ENCODE measurements around the gene PPP1R15B.

The PPP1R15B gene

DNA sequence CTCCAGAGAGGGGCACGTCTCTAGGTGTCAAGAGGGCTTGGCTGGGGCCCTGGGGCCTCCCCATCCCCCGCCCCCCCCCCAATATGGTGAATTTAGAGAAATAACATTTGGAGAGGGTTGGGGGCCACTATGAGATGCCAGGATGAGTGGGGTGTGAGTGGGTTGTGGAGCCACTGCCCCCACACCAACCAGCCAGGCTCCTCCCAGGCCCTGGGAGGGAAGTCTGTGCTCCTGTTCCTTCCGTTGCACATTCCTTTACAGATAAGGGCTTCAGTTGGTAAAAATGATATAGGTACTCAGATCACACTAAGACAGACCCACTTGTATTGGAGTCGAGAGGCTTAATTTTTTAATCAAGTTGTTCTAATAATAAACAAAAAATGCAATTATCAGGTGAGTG, 51.3 kb downstream of the PPP1R15B start:
- Histone ChIP-seq H3K27me3 (ENCODE audit: low read length) (no peaks in the 10 kb centered on the region), H3K27ac (ENCODE audit: low read depth, low read length) (no peak overlapping the region), H3K79me2 (ENCODE audit: insufficient read depth, low read length) (no peaks in the 10 kb centered on the region), H3K4me2 (ENCODE audit: low read depth, low read length, poor library complexity, severe bottlenecking) (no peak overlapping the region), H3K9me2 (replicated peaks; ENCODE audit: insufficient read depth, low read length) (no peaks in the 10 kb centered on the region), H2AFZ (ENCODE audit: low read depth, low read length, severe bottlenecking) (no peak overlapping the region), H3K4me3 (ENCODE audit: insufficient read depth, low read length, poor library complexity, severe bottlenecking) (no peak overlapping the region), H3K36me3 (ENCODE audit: low read length) (no peaks in the 10 kb centered on the region), H4K20me1 (ENCODE audit: low read depth, low read length) (no peaks in the 10 kb centered on the region), H3F3A (ENCODE audit: insufficient read depth) (no peaks in the 10 kb centered on the region), H3K9ac (ENCODE audit: low read length) (no peak overlapping the region), H3K9me3 (ENCODE audit: insufficient read depth, low read length) (no peaks in the 10 kb centered on the region)
- TF ChIP-seq, protein P1, sequence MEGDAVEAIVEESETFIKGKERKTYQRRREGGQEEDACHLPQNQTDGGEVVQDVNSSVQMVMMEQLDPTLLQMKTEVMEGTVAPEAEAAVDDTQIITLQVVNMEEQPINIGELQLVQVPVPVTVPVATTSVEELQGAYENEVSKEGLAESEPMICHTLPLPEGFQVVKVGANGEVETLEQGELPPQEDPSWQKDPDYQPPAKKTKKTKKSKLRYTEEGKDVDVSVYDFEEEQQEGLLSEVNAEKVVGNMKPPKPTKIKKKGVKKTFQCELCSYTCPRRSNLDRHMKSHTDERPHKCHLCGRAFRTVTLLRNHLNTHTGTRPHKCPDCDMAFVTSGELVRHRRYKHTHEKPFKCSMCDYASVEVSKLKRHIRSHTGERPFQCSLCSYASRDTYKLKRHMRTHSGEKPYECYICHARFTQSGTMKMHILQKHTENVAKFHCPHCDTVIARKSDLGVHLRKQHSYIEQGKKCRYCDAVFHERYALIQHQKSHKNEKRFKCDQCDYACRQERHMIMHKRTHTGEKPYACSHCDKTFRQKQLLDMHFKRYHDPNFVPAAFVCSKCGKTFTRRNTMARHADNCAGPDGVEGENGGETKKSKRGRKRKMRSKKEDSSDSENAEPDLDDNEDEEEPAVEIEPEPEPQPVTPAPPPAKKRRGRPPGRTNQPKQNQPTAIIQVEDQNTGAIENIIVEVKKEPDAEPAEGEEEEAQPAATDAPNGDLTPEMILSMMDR (IDR thresholded peaks at IDR 0.05; ENCODE audit: insufficient read depth, low read length, poor library complexity, severe bottlenecking): no peak
- no peak for TF ChIP-seq EZH2phosphoT487 (conservative IDR thresholded peaks at IDR 0.05; ENCODE audit: low read length)

DNA sequence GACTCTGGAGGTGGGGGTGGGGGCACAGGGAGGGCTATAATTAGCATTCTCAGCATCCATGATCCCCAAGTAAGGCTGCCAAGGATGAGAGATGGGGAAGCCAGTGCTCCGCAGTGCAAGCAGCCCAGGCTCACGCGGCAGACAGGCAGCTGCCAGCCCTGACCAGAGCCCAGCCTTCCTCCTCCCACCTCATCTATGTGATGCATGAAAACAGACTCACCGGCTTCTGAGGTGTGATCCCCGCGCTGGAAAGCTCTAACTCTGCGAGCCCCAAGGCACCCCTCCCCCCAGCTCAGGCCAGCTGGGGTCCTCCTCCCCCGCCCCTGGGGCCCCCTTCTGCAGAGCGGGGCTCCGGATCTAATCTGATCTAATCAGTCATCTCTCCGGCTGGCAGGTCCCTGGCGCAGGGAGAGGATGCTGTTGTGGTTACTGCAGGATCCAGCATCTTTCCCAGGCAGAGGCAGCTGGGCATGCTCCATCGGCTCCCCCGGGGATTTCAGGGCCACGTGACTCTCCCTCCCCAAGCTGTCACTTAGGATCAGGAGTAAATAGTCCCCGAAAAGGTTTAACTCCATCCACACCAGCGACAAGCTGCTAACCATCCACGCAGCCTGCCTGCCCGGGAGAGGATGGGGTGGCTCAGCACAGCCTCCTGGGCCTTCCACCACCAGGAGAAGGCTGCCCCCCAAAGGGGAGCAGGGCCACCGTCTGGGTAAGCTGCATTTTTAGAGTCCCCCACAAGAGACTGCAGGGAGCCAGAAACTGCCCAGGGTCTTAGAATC, 52.0 kb downstream of the PPP1R15B start, which contains the start of gene PLEKHA6:
TSS of gene PLEKHA6 (minus strand) at position 456 of the 782 bp plus-strand sequence. CDS start 86,202 bp downstream, outside the sequence.
- H3K79me2 ChIP-seq (ENCODE audit: insufficient read depth, low read length): no peaks in the 10 kb centered on the region
- no peak within 1 kb of the TSS for H3K4me2 ChIP-seq (ENCODE audit: low read depth, low read length, poor library complexity, severe bottlenecking)
- no peak within 1 kb of the TSS for H2AFZ ChIP-seq (ENCODE audit: low read depth, low read length, severe bottlenecking)
- H3K9me3 ChIP-seq (ENCODE audit: insufficient read depth, low read length): no peaks in the 10 kb centered on the region
- H3K27me3 ChIP-seq (ENCODE audit: low read length): no peaks in the 10 kb centered on the region
- H4K20me1 ChIP-seq (ENCODE audit: low read depth, low read length): no peaks in the 10 kb centered on the region
- TF ChIP-seq, protein P1 (IDR thresholded peaks at IDR 0.05; ENCODE audit: insufficient read depth, low read length, poor library complexity, severe bottlenecking): no peak
- no peak for TF ChIP-seq EZH2phosphoT487 (conservative IDR thresholded peaks at IDR 0.05; ENCODE audit: low read length)
- no peak within 1 kb of the TSS for H3K9ac ChIP-seq (ENCODE audit: low read length)
- no peaks in the 10 kb centered on the region for H3K36me3 ChIP-seq (ENCODE audit: low read length)
- no peaks in the 10 kb centered on the region for H3F3A ChIP-seq (ENCODE audit: insufficient read depth)
- H3K27ac ChIP-seq (ENCODE audit: low read depth, low read length): no peak within 1 kb of the TSS
- H3K9me2 ChIP-seq (replicated peaks; ENCODE audit: insufficient read depth, low read length): no peaks in the 10 kb centered on the region
- no peak within 1 kb of the TSS for H3K4me3 ChIP-seq (ENCODE audit: insufficient read depth, low read length, poor library complexity, severe bottlenecking)

DNA sequence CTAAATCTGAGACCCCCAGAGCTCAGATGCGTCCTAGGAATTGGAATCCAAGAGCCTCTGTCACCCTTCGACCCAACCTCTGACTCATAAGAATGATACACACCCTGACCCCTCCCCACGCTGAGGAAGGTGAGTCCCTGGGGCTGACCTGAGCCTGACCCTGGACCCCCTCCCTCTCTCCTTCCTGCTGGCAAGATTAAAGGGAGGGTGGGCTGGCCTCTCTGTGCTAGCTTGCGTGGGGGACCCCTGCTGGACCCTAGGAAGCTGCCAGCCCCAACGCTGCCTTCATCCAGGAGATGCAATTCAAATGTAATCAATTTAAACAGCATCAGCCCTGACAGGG, 52.5 kb downstream of the PPP1R15B start:
- Histone ChIP-seq H3F3A (ENCODE audit: insufficient read depth) (no peaks in the 10 kb centered on the region), H2AFZ (ENCODE audit: low read depth, low read length, severe bottlenecking) (no peak overlapping the region), H3K4me2 (ENCODE audit: low read depth, low read length, poor library complexity, severe bottlenecking) (no peak overlapping the region), H3K9me3 (ENCODE audit: insufficient read depth, low read length) (no peaks in the 10 kb centered on the region), H4K20me1 (ENCODE audit: low read depth, low read length) (no peaks in the 10 kb centered on the region), H3K9me2 (replicated peaks; ENCODE audit: insufficient read depth, low read length) (no peaks in the 10 kb centered on the region), H3K9ac (ENCODE audit: low read length) (no peak overlapping the region), H3K27me3 (ENCODE audit: low read length) (no peaks in the 10 kb centered on the region), H3K79me2 (ENCODE audit: insufficient read depth, low read length) (no peaks in the 10 kb centered on the region), H3K36me3 (ENCODE audit: low read length) (no peaks in the 10 kb centered on the region), H3K4me3 (ENCODE audit: insufficient read depth, low read length, poor library complexity, severe bottlenecking) (no peak overlapping the region), H3K27ac (ENCODE audit: low read depth, low read length) (no peak overlapping the region)
- no peak for TF ChIP-seq EZH2phosphoT487 (conservative IDR thresholded peaks at IDR 0.05; ENCODE audit: low read length)
- TF ChIP-seq, protein P1 (IDR thresholded peaks at IDR 0.05; ENCODE audit: insufficient read depth, low read length, poor library complexity, severe bottlenecking): no peak

Data from SU-DHL-6 (cell line).